ENCODE results near the gene NEBL. TPM values are rescaled to one million over a fixed set of nuclear protein-coding genes. Genes with fewer than 3 reads are reported as not detected.

The NEBL gene
- total RNA-seq, 1 donor from 2014 or later = 106 TPM

DNA sequence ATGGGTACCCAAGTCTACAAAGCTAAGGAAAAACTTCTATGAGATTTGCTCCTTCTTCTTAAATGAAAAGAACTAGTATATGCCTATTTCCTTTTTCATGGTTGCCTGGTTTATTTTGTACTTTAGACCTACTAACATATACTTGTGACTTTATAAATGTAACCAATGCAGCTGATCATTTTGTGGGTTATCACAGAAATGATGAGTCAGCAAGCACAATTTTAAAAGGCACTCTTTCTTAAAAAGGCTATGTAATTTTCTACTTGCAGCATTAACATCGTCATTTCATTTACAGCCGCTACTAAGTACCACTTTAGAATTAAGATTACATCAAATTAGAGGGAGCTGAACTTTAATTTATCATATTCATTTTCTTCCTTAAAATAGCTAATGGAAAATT lies 13.6 kb downstream of the NEBL start:
- DNase-seq = no peak
- no peak for TF ChIP-seq CTCF (IDR thresholded peaks at IDR 0.05)
- no peak for ATAC-seq
- Histone ChIP-seq H3K9me3 (no peaks in the 10 kb centered on the region), H3K27me3 (no peaks in the 10 kb centered on the region), H3K27ac (no peak overlapping the region), H3K4me3 (no peak overlapping the region), H3K4me1 (no peaks in the 10 kb centered on the region), H3K36me3 (peaks cover 4% of the 10 kb centered on the region)
- intact Hi-C loops (cut with DNase I) = no loop called here

DNA sequence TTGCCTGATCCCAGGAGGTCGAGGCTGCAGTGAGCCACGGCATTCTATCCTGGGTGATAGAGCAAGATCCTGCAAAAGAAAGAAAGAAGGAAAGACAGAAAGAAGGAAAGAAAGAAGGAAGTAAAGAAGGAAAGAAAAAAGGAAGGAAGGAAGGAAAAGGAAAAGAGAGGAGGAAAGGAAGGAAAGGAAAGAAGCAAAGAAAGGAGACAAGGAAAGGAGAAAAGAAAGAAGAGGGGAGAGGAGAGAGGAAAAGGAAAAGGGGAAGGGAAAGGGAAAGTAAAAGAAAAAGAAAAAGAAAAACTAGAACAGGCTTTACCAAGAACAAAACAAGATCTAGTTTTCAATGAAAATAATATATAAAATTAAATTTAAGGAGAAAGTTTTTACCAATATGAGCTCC lies 15.0 kb downstream of the NEBL start:
- no peaks in the 10 kb centered on the region for H3K9me3 ChIP-seq
- no peak overlapping the region for H3K4me3 ChIP-seq
- no peak for TF ChIP-seq CTCF (IDR thresholded peaks at IDR 0.05)
- intact Hi-C loops (cut with DNase I) = no loop called here
- ATAC-seq = no peak
- H3K27ac ChIP-seq = no peak overlapping the region
- no peak for DNase-seq
- H3K36me3 ChIP-seq = no peaks in the 10 kb centered on the region
- H3K27me3 ChIP-seq = no peaks in the 10 kb centered on the region
- no peaks in the 10 kb centered on the region for H3K4me1 ChIP-seq

DNA sequence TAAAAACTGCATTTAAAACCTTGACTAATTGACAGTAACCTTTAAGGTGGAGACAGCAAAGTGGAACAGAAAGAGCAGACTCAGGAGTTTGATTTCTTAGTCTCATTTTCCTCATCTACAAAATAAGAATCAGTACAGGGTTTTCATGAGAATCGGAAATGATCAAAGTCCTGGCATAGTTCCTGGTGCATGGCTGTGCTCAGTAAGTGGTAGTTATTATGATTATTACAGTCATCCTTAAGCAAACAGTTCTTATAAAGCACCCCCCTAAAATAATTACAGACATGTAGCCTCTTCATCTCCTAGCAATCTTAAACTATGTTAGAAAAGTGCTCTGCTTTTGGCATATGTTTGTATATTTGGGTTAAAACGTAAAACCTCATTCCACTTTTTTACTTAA lies 18.0 kb downstream of the NEBL start:
- no peaks in the 10 kb centered on the region for H3K36me3 ChIP-seq
- no peak for DNase-seq
- H3K4me1 ChIP-seq = no peaks in the 10 kb centered on the region
- TF ChIP-seq CTCF (IDR thresholded peaks at IDR 0.05) = no peak
- H3K9me3 ChIP-seq = no peaks in the 10 kb centered on the region
- ATAC-seq = no peak
- no peaks in the 10 kb centered on the region for H3K27me3 ChIP-seq
- H3K27ac ChIP-seq = no peak overlapping the region
- intact Hi-C loops (cut with DNase I) = no loop called here
- H3K4me3 ChIP-seq = no peak overlapping the region

DNA sequence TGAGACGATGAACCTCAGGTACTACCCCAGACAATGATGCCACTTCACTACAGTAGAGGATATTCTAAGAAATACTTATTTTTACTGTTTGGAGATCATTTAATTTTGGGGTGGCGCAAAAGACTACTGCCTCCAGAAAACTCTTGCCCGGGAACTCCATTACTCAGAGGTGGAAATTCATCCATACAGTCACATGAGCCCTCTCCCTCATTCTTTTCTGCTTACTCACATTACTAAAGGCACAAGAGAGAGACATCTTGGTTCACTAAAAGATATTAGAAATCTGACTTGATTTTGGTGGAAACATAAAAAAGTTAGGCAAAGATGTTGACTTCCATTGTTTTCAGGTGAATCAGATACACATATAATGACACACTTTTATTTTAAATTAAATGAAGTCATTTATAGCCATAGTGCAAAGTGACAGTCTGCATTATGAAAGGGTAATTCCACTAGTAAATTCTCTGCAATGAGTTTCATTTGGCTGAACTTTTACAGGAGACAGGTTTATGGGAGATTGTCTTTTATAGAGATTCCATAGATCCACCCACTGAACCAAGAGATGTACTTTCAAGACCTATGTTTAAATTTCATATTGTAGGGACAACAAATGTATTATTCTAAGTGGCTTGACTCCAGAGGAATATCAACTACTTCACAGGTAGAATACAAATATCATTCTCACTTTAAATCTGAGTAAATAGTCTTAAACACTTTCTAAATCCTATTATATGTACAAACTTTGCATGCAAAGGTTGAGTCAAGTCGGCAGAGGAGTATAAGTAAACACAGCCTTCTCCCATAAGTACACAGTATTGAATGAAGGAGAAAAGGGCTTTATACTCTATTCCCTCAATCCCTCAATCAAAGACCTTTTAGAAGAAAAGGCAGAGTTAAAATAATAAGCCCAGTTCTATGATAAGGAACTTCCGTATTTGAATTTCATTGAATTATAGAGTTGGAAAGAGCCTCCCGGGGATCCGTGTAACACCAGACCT lies 18.8 kb downstream of the NEBL start:
- Histone ChIP-seq H3K27me3 (no peaks in the 10 kb centered on the region), H3K4me1 (no peaks in the 10 kb centered on the region), H3K27ac (no peak overlapping the region), H3K4me3 (no peak overlapping the region), H3K36me3 (no peaks in the 10 kb centered on the region), H3K9me3 (no peaks in the 10 kb centered on the region)
- intact Hi-C loops (cut with DNase I) = no loop called here
- ATAC-seq (no peak), DNase-seq (no peak)
- no peak for TF ChIP-seq CTCF (IDR thresholded peaks at IDR 0.05)

- Histone ChIP-seq H3K4me3 (no peak overlapping the region), H3K4me1 (no peaks in the 10 kb centered on the region), H3K9me3 (no peaks in the 10 kb centered on the region), H3K27me3 (no peaks in the 10 kb centered on the region), H3K27ac (no peak overlapping the region), H3K36me3 (no peaks in the 10 kb centered on the region)
- ATAC-seq = no peak
- no peak for DNase-seq
- TF ChIP-seq CTCF (IDR thresholded peaks at IDR 0.05) = no peak
- intact Hi-C loops (cut with DNase I) = no loop called here
Observed at GRCh38 chr10:20877554-20877953, 19.6 kb downstream of the NEBL start.

Measured in upper lobe of right lung (tissue), 1 donor.